ENCODE results near the gene TPI1. TPM values are rescaled to one million over a fixed set of nuclear protein-coding genes. Genes with fewer than 3 reads are reported as not detected.
"Not testable (repeated sequence)": the region's sequence is repeated elsewhere in the genome, so short reads cannot be mapped to it uniquely, and the experiment has no call there.

Gene TPI1
- total RNA-seq, 1 experiment from 2014 or later = 1,259 TPM

- TF ChIP-seq, protein P1, sequence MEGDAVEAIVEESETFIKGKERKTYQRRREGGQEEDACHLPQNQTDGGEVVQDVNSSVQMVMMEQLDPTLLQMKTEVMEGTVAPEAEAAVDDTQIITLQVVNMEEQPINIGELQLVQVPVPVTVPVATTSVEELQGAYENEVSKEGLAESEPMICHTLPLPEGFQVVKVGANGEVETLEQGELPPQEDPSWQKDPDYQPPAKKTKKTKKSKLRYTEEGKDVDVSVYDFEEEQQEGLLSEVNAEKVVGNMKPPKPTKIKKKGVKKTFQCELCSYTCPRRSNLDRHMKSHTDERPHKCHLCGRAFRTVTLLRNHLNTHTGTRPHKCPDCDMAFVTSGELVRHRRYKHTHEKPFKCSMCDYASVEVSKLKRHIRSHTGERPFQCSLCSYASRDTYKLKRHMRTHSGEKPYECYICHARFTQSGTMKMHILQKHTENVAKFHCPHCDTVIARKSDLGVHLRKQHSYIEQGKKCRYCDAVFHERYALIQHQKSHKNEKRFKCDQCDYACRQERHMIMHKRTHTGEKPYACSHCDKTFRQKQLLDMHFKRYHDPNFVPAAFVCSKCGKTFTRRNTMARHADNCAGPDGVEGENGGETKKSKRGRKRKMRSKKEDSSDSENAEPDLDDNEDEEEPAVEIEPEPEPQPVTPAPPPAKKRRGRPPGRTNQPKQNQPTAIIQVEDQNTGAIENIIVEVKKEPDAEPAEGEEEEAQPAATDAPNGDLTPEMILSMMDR (conservative IDR thresholded peaks at IDR 0.05; ENCODE audit: low read depth, low read length) = peak; percentile 60
- peak; percentile 76 for TF ChIP-seq EZH2phosphoT487 (IDR thresholded peaks at IDR 0.05; ENCODE audit: borderline replicate concordance, low read length)
- no peak for TF ChIP-seq EZH2 (IDR thresholded peaks at IDR 0.05; ENCODE audit: low read length, unreplicated experiment)
- H4K20me1 ChIP-seq (ENCODE audit: low read length) = no peaks in the 10 kb centered on the region
- H3K27me3 ChIP-seq (ENCODE audit: low read length) = no peaks in the 10 kb centered on the region
- peak overlapping the region; percentile 84 for H3K4me2 ChIP-seq (ENCODE audit: low read length)
- peak; percentile 98 for ATAC-seq
- H3K79me2 ChIP-seq (ENCODE audit: low read length) = no peaks in the 10 kb centered on the region
- intact Hi-C loops (cut with micrococcal nuclease) = loop anchor here (1.0 kb wide), 1 partner anchor 18 kb away; the partner anchor contains the start of gene SPSB2
- H3K9ac ChIP-seq (ENCODE audit: low read length) = peak overlapping the region; percentile 76
- ChIA-PET CTCF (interaction anchor here (0.6 to 1.4 kb wide), 5 partner anchors 18 to 202 kb away, joined by 3 to 16 read pairs (median 5); partner anchors contain the start of genes C12orf57, SPSB2, USP5 and ZNF384), POLR2A (ENCODE audit: unreplicated experiment) (interaction anchor here (0.6 to 1.0 kb wide), 3 partner anchors 14 to 26 kb away, joined by 3 to 10 read pairs (median 3); partner anchors contain the start of gene SPSB2)
- no peaks in the 10 kb centered on the region for H3K9me2 ChIP-seq (replicated peaks; ENCODE audit: low read length)
- H3F3A ChIP-seq (ENCODE audit: low read length, unreplicated experiment) = no peaks in the 10 kb centered on the region
- BruUV-seq (replicated peaks) = no TSS peak
- H3K4me3 ChIP-seq (ENCODE audit: low read length) = peak overlapping the region; percentile 65
- no peaks in the 10 kb centered on the region for H3K9me3 ChIP-seq (ENCODE audit: low read length)
- H3K4me1 ChIP-seq (ENCODE audit: insufficient read depth, low read length) = peaks cover 11% of the 10 kb centered on the region
- H2AFZ ChIP-seq (ENCODE audit: low read length) = peak overlapping the region; percentile 83
- no peaks in the 10 kb centered on the region for H3K36me3 ChIP-seq (ENCODE audit: low read depth, low read length)
- peak overlapping the region; percentile 91 for H3K27ac ChIP-seq (ENCODE audit: low read length)
- DNase-seq = peak; percentile 93
These were observed 23.7 kb downstream of the TPI1 start for GRCh38 chr12:6890789-6891645.

DNA sequence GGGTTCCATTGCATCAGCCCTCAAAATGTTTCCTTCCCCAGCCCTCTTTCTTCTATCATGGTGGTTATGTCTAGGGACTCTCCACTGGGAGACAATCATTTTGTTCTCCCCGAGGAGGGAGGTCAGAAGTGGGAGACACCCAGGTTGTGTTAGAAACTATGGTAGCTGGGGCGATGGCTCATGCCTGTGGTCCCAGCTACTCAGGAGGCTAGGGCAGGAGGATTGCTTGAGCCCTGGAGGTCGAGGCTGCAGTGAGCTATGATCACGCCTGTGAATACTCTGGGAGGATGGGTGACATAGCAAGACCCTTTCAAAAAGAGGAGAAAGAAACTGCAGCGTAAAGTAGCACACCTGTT is 24.3 kb downstream of the TPI1 start:
- Histone ChIP-seq H3K36me3 (ENCODE audit: low read depth, low read length) (no peaks in the 10 kb centered on the region), H3K4me3 (ENCODE audit: low read length) (peak overlapping the region; percentile 65), H3K9me3 (ENCODE audit: low read length) (no peaks in the 10 kb centered on the region), H2AFZ (ENCODE audit: low read length) (peak overlapping the region; percentile 83), H3K4me1 (ENCODE audit: insufficient read depth, low read length) (peaks cover 11% of the 10 kb centered on the region), H4K20me1 (ENCODE audit: low read length) (no peaks in the 10 kb centered on the region), H3K9ac (ENCODE audit: low read length) (peak overlapping the region; percentile 63), H3F3A (ENCODE audit: low read length, unreplicated experiment) (no peaks in the 10 kb centered on the region), H3K27ac (ENCODE audit: low read length) (peak overlapping the region; percentile 21), H3K79me2 (ENCODE audit: low read length) (no peaks in the 10 kb centered on the region), H3K9me2 (replicated peaks; ENCODE audit: low read length) (no peaks in the 10 kb centered on the region), H3K4me2 (ENCODE audit: low read length) (peak overlapping the region; percentile 84), H3K27me3 (ENCODE audit: low read length) (no peaks in the 10 kb centered on the region)
- DNase-seq (no peak), ATAC-seq (peak; percentile 5)
- intact Hi-C loops (cut with micrococcal nuclease) = loop anchor here (1.0 kb wide), 1 partner anchor 18 kb away; the partner anchor contains the start of gene SPSB2
- BruUV-seq (replicated peaks) = TSS peak; percentile 86
- CTCF ChIA-PET = interaction anchor here (1.0 to 1.4 kb wide), 4 partner anchors 19 to 53 kb away, joined by 3 to 16 read pairs (median 6); partner anchors contain the start of genes C12orf57, SPSB2 and USP5
- POLR2A ChIA-PET (ENCODE audit: unreplicated experiment) = interaction anchor here (0.6 to 1.0 kb wide), 3 partner anchors 14 to 25 kb away, joined by 3 to 10 read pairs (median 3); partner anchors contain the start of gene SPSB2
- TF ChIP-seq EZH2phosphoT487 (IDR thresholded peaks at IDR 0.05; ENCODE audit: borderline replicate concordance, low read length) (no peak), EZH2 (IDR thresholded peaks at IDR 0.05; ENCODE audit: low read length, unreplicated experiment) (no peak)
- TF ChIP-seq, protein P1 (conservative IDR thresholded peaks at IDR 0.05; ENCODE audit: low read depth, low read length) = no peak

DNA sequence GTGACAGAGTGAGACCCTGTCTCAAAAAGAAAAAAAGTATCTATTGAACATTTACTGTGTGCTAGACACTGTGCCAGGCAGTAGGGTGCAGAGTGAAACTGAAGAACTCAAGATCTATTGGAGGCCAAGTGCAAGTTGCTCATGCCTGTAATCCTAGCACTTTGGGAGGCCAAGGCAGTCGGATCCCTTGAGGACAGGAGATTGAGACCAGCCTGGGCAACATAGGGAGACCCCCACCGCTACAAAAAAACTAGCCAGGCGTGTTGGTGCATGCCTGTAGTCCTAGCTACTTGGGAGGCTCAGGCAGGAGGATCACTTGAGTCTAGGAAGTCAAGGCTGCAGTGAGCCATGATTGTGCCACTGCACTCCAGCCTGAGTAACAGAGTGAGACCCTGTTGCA is 25.4 kb downstream of the TPI1 start:
- H3K9ac ChIP-seq (ENCODE audit: low read length); H3K4me2 ChIP-seq (ENCODE audit: low read length); H3K79me2 ChIP-seq (ENCODE audit: low read length); H3K9me2 ChIP-seq (replicated peaks; ENCODE audit: low read length); CTCF ChIA-PET; H3K4me3 ChIP-seq (ENCODE audit: low read length); H4K20me1 ChIP-seq (ENCODE audit: low read length); H3F3A ChIP-seq (ENCODE audit: low read length, unreplicated experiment); H3K27me3 ChIP-seq (ENCODE audit: low read length); intact Hi-C loops (cut with micrococcal nuclease); BruUV-seq (replicated peaks); H2AFZ ChIP-seq (ENCODE audit: low read length); H3K9me3 ChIP-seq (ENCODE audit: low read length); H3K27ac ChIP-seq (ENCODE audit: low read length); ATAC-seq; H3K36me3 ChIP-seq (ENCODE audit: low read depth, low read length); DNase-seq; POLR2A ChIA-PET (ENCODE audit: unreplicated experiment): not testable (repeated sequence)
- peaks cover 11% of the 10 kb centered on the region for H3K4me1 ChIP-seq (ENCODE audit: insufficient read depth, low read length)
